PC-9 (cell line): ENCODE measurements around the gene DOCK3.

Experiments used
- EZH2 ChIP-seq: fragments of 200-600 bp; sonication (generic); IDR thresholded peaks from 2 replicates; pipeline ENCODE4 v1.8.0; 2017; ENCODE audit warnings: antibody characterized with exemption, low read depth
- TF ChIP-seq, protein P1 (sequence below): fragments of 200-600 bp; sonication (generic); conservative IDR thresholded peaks from 2 replicates; pipeline ENCODE4 v1.6.1; 2017; ENCODE audit warnings: mixed run types, antibody characterized with exemption, mild to moderate bottlenecking, moderate library complexity

DNA sequence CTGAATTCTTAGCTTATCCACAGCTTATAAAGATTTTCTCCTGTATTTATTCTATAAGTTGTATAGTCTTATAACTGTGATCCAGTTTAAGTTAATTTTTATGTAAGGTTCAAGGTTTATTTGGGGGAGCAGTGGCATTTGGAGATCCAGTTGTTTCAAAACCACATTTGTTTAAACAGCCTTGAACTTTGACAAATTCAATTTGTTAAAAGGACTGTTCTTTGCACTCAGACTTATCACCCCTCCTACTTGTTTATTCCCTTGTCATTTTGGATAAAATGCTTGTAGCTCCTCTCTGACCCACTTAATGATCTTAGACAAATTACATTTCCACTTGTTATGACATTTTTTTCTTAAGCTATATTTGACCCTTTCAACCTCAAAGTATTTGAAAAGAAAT lies 327.8 kb downstream of the DOCK3 start:
- TF ChIP-seq, protein P1, sequence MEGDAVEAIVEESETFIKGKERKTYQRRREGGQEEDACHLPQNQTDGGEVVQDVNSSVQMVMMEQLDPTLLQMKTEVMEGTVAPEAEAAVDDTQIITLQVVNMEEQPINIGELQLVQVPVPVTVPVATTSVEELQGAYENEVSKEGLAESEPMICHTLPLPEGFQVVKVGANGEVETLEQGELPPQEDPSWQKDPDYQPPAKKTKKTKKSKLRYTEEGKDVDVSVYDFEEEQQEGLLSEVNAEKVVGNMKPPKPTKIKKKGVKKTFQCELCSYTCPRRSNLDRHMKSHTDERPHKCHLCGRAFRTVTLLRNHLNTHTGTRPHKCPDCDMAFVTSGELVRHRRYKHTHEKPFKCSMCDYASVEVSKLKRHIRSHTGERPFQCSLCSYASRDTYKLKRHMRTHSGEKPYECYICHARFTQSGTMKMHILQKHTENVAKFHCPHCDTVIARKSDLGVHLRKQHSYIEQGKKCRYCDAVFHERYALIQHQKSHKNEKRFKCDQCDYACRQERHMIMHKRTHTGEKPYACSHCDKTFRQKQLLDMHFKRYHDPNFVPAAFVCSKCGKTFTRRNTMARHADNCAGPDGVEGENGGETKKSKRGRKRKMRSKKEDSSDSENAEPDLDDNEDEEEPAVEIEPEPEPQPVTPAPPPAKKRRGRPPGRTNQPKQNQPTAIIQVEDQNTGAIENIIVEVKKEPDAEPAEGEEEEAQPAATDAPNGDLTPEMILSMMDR, result no peak
- TF ChIP-seq EZH2, result no peak
